Gastrocnemius medialis (tissue), 4 donors: ENCODE data around the gene RSU1.
"Not testable (repeated sequence)": the region's sequence is repeated elsewhere in the genome, so short reads cannot be mapped to it uniquely, and the experiment has no call there.

Experiments
- CTCF ChIP-seq, 5 experiments: fragments of 450-650 bp in 3 of 5; fragments of 200-600 bp in 2 of 5; sonication (generic) in 2 of 5; IDR thresholded peaks in 4 of 5; conservative IDR thresholded peaks in 1 of 5; 1 replicate in 4 of 5; 2 replicates in 1 of 5; pipeline ENCODE4 v1.5.1; 2016 to 2019; ENCODE audit warnings: antibody characterized with exemption in 5 of 5, mild to moderate bottlenecking in 3 of 5, moderate library complexity in 3 of 5
- POLR2A ChIP-seq, 2 donors: fragments of 450-650 bp; IDR thresholded peaks; one replicate each; pipeline ENCODE4 v1.6.1; 2017; ENCODE audit warnings: antibody characterized with exemption in 2 of 2, mild to moderate bottlenecking in 2 of 2, moderate library complexity in 2 of 2

- not testable (repeated sequence) for TF ChIP-seq CTCF (IDR thresholded peaks at IDR 0.05 in 4 of 5, conservative IDR thresholded peaks at IDR 0.05 in 1 of 5); POLR2A (IDR thresholded peaks at IDR 0.05)
Observed at GRCh38 chr10:16752849-16753248, 64.4 kb downstream of the RSU1 start.
